H1 (cell line): ENCODE results near the gene CGNL1. TPM values are rescaled to one million over a fixed set of nuclear protein-coding genes. Genes with fewer than 3 reads are reported as not detected.

Experiments used
- CTCF ChIA-PET: fragments of 300-600 bp; sonication (Branson Sonifier 250); formaldehyde crosslinking; loops from one replicate; lab custom pipeline; 2021; ENCODE audit not compliant: partially characterized antibody; lab: Charles Lee
- POLR2A ChIA-PET: fragments of 300-600 bp; sonication (Branson Sonifier 250); formaldehyde crosslinking; loops from one replicate; lab custom pipeline; 2021; ENCODE audit warnings: inconsistent platforms; ENCODE audit not compliant: partially characterized antibody; lab: Charles Lee
- DNase-seq, 2 experiments: peaks; one replicate each; pipeline versions ENCODE4 v3.0.0 to v3.0.0-alpha.2; 2010 to 2022; ENCODE audit warnings: low spot score in 2 of 2, low read depth in 1 of 2, mixed read lengths in 1 of 2
- FAIRE-seq: peaks from 2 replicates; lab custom pipeline; 2011; peaks lifted over from hg19 to GRCh38; lab: Jason Lieb, UNC
- H2AFZ ChIP-seq: 2 replicates; pipeline ENCODE4 v1.8.1; 2012; ENCODE audit warnings: low read length, inconsistent platforms
- H2AK5ac ChIP-seq: 2 replicates; pipeline ENCODE4 v1.6.1; 2013; ENCODE audit warnings: low read depth, low read length
- H2BK120ac ChIP-seq: replicated peaks from 2 replicates; pipeline ENCODE3; 2013; ENCODE audit warnings: low read depth, low read length, inconsistent platforms
- H2BK12ac ChIP-seq: 2 replicates; pipeline ENCODE4 v1.6.1; 2013; ENCODE audit warnings: low read depth, low read length
- H2BK15ac ChIP-seq: 2 replicates; pipeline ENCODE4 v1.6.1; 2013; ENCODE audit warnings: low read length
- H2BK20ac ChIP-seq: 2 replicates; pipeline ENCODE4 v1.6.1; 2013; ENCODE audit warnings: low read length
- H2BK5ac ChIP-seq: 2 replicates; pipeline ENCODE4 v1.6.1; 2013; ENCODE audit warnings: low read depth, low read length
- H3K14ac ChIP-seq: 2 replicates; pipeline ENCODE4 v1.6.1; 2013; ENCODE audit warnings: inconsistent platforms; ENCODE audit not compliant: insufficient read length
- H3K18ac ChIP-seq: 2 replicates; pipeline ENCODE4 v1.6.1; 2013; ENCODE audit warnings: low read length; ENCODE audit errors: extremely low read depth
- H3K23ac ChIP-seq: 2 replicates; pipeline ENCODE4 v1.6.1; 2013; ENCODE audit warnings: inconsistent platforms; ENCODE audit not compliant: insufficient read length
- H3K23me2 ChIP-seq: 2 replicates; pipeline ENCODE4 v1.6.1; 2013; ENCODE audit warnings: low read depth, low read length
- H3K27ac ChIP-seq: 2 replicates; pipeline ENCODE4 v1.6.1; 2011; ENCODE audit warnings: low read depth, low read length, inconsistent platforms
- H3K27me3 ChIP-seq, 4 experiments: replicated peaks in 1 of 4; 1 replicate in 1 of 4; 2 replicates in 3 of 4; pipeline versions ENCODE4 v1.6.1 to v1.8.1; 2011 to 2013; ENCODE audit warnings: low read length in 3 of 4, mild to moderate bottlenecking in 3 of 4, inconsistent platforms in 2 of 4, mixed read lengths in 2 of 4, moderate library complexity in 1 of 4; ENCODE audit not compliant: control insufficient read depth in 3 of 4, insufficient read depth in 3 of 4; ENCODE audit errors: extremely low read depth in 1 of 4
- H3K36me3 ChIP-seq, 4 experiments: 2 replicates each; pipeline versions ENCODE4 v1.6.1 to v1.8.1; 2011 to 2013; ENCODE audit warnings: mild to moderate bottlenecking in 4 of 4, low read length in 3 of 4, moderate library complexity in 2 of 4, control low read depth in 1 of 4, inconsistent platforms in 1 of 4; ENCODE audit not compliant: insufficient read depth in 4 of 4, control insufficient read depth in 2 of 4
- H3K4ac ChIP-seq: replicated peaks from 2 replicates; pipeline ENCODE3; 2013; ENCODE audit warnings: low read length, low read depth, mixed read lengths, inconsistent platforms; ENCODE audit not compliant: insufficient read length
- H3K4me1 ChIP-seq, 4 experiments: replicated peaks in 1 of 4; 1 replicate in 1 of 4; 2 replicates in 3 of 4; pipeline versions ENCODE4 v1.6.1 to v1.8.1; 2011 to 2013; ENCODE audit warnings: low read length in 3 of 4, inconsistent platforms in 2 of 4, mixed read lengths in 1 of 4; ENCODE audit not compliant: insufficient read depth in 4 of 4, control insufficient read depth in 3 of 4
- H3K4me2 ChIP-seq, 2 experiments: 2 replicates each; pipeline versions ENCODE4 v1.6.1 to v1.8.1; 2011 to 2013; ENCODE audit warnings: low read depth in 2 of 2, low read length in 2 of 2, control low read depth in 1 of 2, inconsistent platforms in 1 of 2, mild to moderate bottlenecking in 1 of 2; ENCODE audit not compliant: insufficient read depth in 1 of 2
- H3K4me3 ChIP-seq, 4 experiments: fragments of 200-600, 300-600 bp in 1 of 4; sonication (generic), shearing (Covaris generic), sonication (Bioruptor Twin) in 1 of 4; 2 replicates each; pipeline versions ENCODE4 v1.5.1 to v1.8.1; 2011 to 2016; ENCODE audit warnings: low read length in 4 of 4, low read depth in 3 of 4, control low read depth in 2 of 4, inconsistent platforms in 2 of 4, mild to moderate bottlenecking in 2 of 4, mixed read lengths in 1 of 4, moderate library complexity in 1 of 4; ENCODE audit not compliant: insufficient read depth in 2 of 4; ENCODE audit errors: extremely low read depth in 1 of 4
- H3K56ac ChIP-seq: replicated peaks from 2 replicates; pipeline ENCODE3; 2013; ENCODE audit warnings: low read depth, mild to moderate bottlenecking, mixed read lengths, low read length, inconsistent platforms; ENCODE audit not compliant: insufficient read length
- H3K79me1 ChIP-seq: 2 replicates; pipeline ENCODE4 v1.6.1; 2013; ENCODE audit warnings: low read depth, low read length, control low read depth
- H3K79me2 ChIP-seq, 2 experiments: 2 replicates each; pipeline versions ENCODE4 v1.6.1 to v1.8.1; 2012 to 2013; ENCODE audit warnings: low read length in 2 of 2, mild to moderate bottlenecking in 2 of 2, inconsistent platforms in 1 of 2; ENCODE audit not compliant: insufficient read depth in 2 of 2, control insufficient read depth in 1 of 2
- H3K9ac ChIP-seq, 4 experiments: replicated peaks in 1 of 4; 1 replicate in 1 of 4; 2 replicates in 3 of 4; pipeline versions ENCODE4 v1.6.1 to v1.8.1; 2011 to 2013; ENCODE audit warnings: low read depth in 3 of 4, low read length in 3 of 4, control low read depth in 2 of 4, mild to moderate bottlenecking in 2 of 4, moderate library complexity in 2 of 4, inconsistent platforms in 1 of 4; ENCODE audit errors: extremely low read depth in 1 of 4
- H3K9me3 ChIP-seq, 2 experiments: 2 replicates each; pipeline versions ENCODE4 v1.6.1 to v1.8.1; 2012 to 2013; ENCODE audit warnings: mild to moderate bottlenecking in 2 of 2, moderate library complexity in 2 of 2, control low read depth in 1 of 2, inconsistent platforms in 1 of 2, low read depth in 1 of 2, low read length in 1 of 2, mixed read lengths in 1 of 2; ENCODE audit not compliant: insufficient read depth in 2 of 2
- H4K20me1 ChIP-seq, 2 experiments: replicated peaks in 1 of 2; 2 replicates each; pipeline versions ENCODE3 to v1.8.1; 2011 to 2013; ENCODE audit warnings: inconsistent platforms in 2 of 2, low read length in 2 of 2, mild to moderate bottlenecking in 1 of 2; ENCODE audit not compliant: insufficient read depth in 2 of 2, control insufficient read depth in 1 of 2
- H4K5ac ChIP-seq: 2 replicates; pipeline ENCODE4 v1.6.1; 2013; ENCODE audit warnings: low read length, low read depth, mixed read lengths, inconsistent platforms; ENCODE audit not compliant: insufficient read length
- H4K8ac ChIP-seq: 2 replicates; pipeline ENCODE4 v1.8.0; 2013; ENCODE audit warnings: mild to moderate bottlenecking, moderate library complexity, low read length, inconsistent platforms; ENCODE audit not compliant: insufficient read depth; ENCODE audit errors: extremely low read depth
- H4K91ac ChIP-seq: replicated peaks from 2 replicates; pipeline ENCODE3; 2013; ENCODE audit warnings: low read length, mixed read lengths, inconsistent platforms; ENCODE audit not compliant: insufficient read length
- BACH1 ChIP-seq: IDR thresholded peaks from 2 replicates; pipeline ENCODE4 v1.6.1; 2012; ENCODE audit warnings: low read length, improper control_type of control experiment
- CBX5 ChIP-seq: fragments of 300-800, 300-1000 bp; sonication (generic); IDR thresholded peaks from 2 replicates; pipeline ENCODE4 v1.7.1; 2016; ENCODE audit warnings: antibody characterized with exemption, low read length, low read depth
- CREB1 ChIP-seq: IDR thresholded peaks from 2 replicates; pipeline ENCODE4 v1.6.1; 2012; ENCODE audit warnings: inconsistent platforms
- GTF2F1 ChIP-seq: IDR thresholded peaks from 2 replicates; pipeline ENCODE4 v1.6.1; 2012; ENCODE audit warnings: low read depth, low read length, improper control_type of control experiment, borderline replicate concordance
- HDAC6 ChIP-seq: IDR thresholded peaks from one replicate; pipeline ENCODE4 v1.7.1; 2012; ENCODE audit warnings: low read depth, mild to moderate bottlenecking, inconsistent platforms, low read length, moderate library complexity
- JUND ChIP-seq: IDR thresholded peaks from 2 replicates; pipeline ENCODE4 v1.6.1; 2011; ENCODE audit warnings: mild to moderate bottlenecking, improper control_type of control experiment, low read length
- KDM4A ChIP-seq: IDR thresholded peaks from one replicate; pipeline ENCODE4 v1.7.1; 2012; ENCODE audit warnings: low read depth, mild to moderate bottlenecking, moderate library complexity, low read length, inconsistent platforms; ENCODE audit not compliant: severe bottlenecking
- RBBP5 ChIP-seq: IDR thresholded peaks from 2 replicates; pipeline ENCODE4 v1.7.1; 2012; ENCODE audit warnings: low read depth, mild to moderate bottlenecking, inconsistent platforms, low read length, moderate library complexity, borderline replicate concordance
- RNF2 ChIP-seq: fragments of 200-900, 300-1000 bp; sonication (generic); IDR thresholded peaks from 2 replicates; pipeline ENCODE4 v1.7.1; 2016; ENCODE audit warnings: borderline replicate concordance, low read depth, mild to moderate bottlenecking, antibody characterized with exemption, low read length; ENCODE audit not compliant: poor library complexity, severe bottlenecking; ENCODE audit errors: missing control alignments
- SP2 ChIP-seq: IDR thresholded peaks from 2 replicates; pipeline ENCODE4 v1.6.1; 2012; ENCODE audit warnings: mild to moderate bottlenecking, low read length, inconsistent platforms
- YY1 ChIP-seq: IDR thresholded peaks from 2 replicates; pipeline ENCODE4 v1.6.1; 2011; ENCODE audit warnings: low read depth, mild to moderate bottlenecking, low read length
- WGBS, 2 experiments: shearing (Covaris generic) in 1 of 2; methylation state at CpG; one replicate each; pipeline versions ENCODE4 v1.1.6 to v1.1.7; 2013 to 2015; ENCODE audit warnings: low lambda C conversion rate in 2 of 2, mixed read lengths in 2 of 2, inconsistent platforms in 1 of 2, low coverage in 1 of 2, missing lambda C conversion rate in 1 of 2; ENCODE audit not compliant: insufficient replicate concordance in 2 of 2, insufficient coverage in 1 of 2, insufficient read length in 1 of 2; ENCODE audit errors: extremely low coverage in 1 of 2, missing lambda C conversion rate in 1 of 2; 5-methylcytosine and 5-hydroxymethylcytosine counted together
- polyA plus RNA-seq, 7 experiments: library from polyadenylated mRNA; depleted of rRNA in 3 of 7; stranded (reverse) in 5 of 7; unstranded in 2 of 7; fragments of >200 nt in 5 of 7; fragments of 200-250 nt in 2 of 7; gene quantifications; 1 replicate in 5 of 7; 2 replicates in 1 of 7; 4 replicates in 1 of 7; pipeline versions ENCODE4 v1.2.1 to v1.2.3, GENCODE V29; 2011 to 2013; ENCODE audit warnings: missing spikeins in 2 of 7, mixed read lengths in 2 of 7
- total RNA-seq: library from RNA; stranded (reverse); fragmentation: NEBNext Ultra II Directional; extraction: Animal tissue kit (Norgen Biotek cat#: 25700); gene quantifications from 2 replicates; pipeline ENCODE4 v1.2.1, GENCODE V29; 2021

The CGNL1 gene
- total and polyA plus RNA-seq, 2 of the 8 experiments (the other 6 are each of a cell fraction or from before 2014, with no cell fraction given) = 21.8 to 75.6 TPM

DNA sequence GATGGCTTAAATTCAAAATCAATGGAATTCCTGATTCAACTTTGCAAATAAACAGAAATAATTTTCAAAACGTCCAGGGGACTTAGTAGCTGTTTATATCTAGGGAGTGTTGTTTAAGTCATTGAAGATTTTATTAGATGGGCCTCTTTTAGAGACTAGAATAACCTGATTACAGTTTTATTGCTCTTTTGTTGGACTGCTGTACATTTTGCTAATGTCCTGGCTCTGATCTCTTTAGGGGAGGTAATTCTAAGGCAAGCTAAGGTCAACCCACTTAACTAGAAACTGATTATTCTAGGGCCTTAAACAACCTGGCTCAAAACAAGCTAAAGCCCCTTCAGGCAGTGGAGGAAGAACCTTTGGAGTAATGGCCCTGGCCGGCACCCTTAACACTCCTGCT lies 153.4 kb downstream of the CGNL1 start:
- H3K9ac ChIP-seq = no peak overlapping the region
- POLR2A ChIA-PET = interaction anchor here (0.7 kb wide), 1 partner anchor 96 kb away, joined by 3 read pairs; no protein-coding TSS in a partner anchor
- TF ChIP-seq RBBP5 (no peak), KDM4A (no peak), GTF2F1 (no peak), SP2 (no peak), HDAC6 (no peak), RNF2 (no peak), BACH1 (no peak), CREB1 (no peak), CBX5 (no peak), YY1 (no peak), JUND (no peak)

More for the DNA sequence above, 153.4 kb downstream of the CGNL1 start:
- no peak overlapping the region for H4K8ac ChIP-seq
- H2BK15ac ChIP-seq = no peak overlapping the region
- H2BK5ac ChIP-seq = no peak overlapping the region
- no peak overlapping the region for H2AFZ ChIP-seq
- no peaks in the 10 kb centered on the region for H3K9me3 ChIP-seq
- CTCF ChIA-PET = interaction anchor here (0.7 to 6.5 kb wide), 20 partner anchors 7 to 383 kb away, joined by 3 to 302 read pairs (median 4); no protein-coding TSS in a partner anchor
- H3K4me1 ChIP-seq = peaks cover 0 to 5% (median 2%) of the 10 kb centered on the region in 4 experiments; a peak in 2 of 7 replicates
- no peak overlapping the region for H4K5ac ChIP-seq
- H3K27ac ChIP-seq = no peak overlapping the region
- no peaks in the 10 kb centered on the region for H3K79me1 ChIP-seq
- H3K56ac ChIP-seq = no peak overlapping the region
- no peak overlapping the region for H2BK12ac ChIP-seq
- H3K4me3 ChIP-seq = no peak overlapping the region
- H3K23me2 ChIP-seq = no peaks in the 10 kb centered on the region
- H3K36me3 ChIP-seq = peaks cover 10 to 56% (median 36%) of the 10 kb centered on the region in 4 experiments
- DNase-seq (no peak), FAIRE-seq (no peak)
- no peak overlapping the region for H3K14ac ChIP-seq
- H2BK120ac ChIP-seq = no peak overlapping the region
- H3K4me2 ChIP-seq = no peak overlapping the region
- no peak overlapping the region for H4K91ac ChIP-seq
- no peak overlapping the region for H3K23ac ChIP-seq
- H3K27me3 ChIP-seq = no peaks in the 10 kb centered on the region
- H3K79me2 ChIP-seq = no peaks in the 10 kb centered on the region
- H3K18ac ChIP-seq = no peak overlapping the region
- H3K4ac ChIP-seq = no peak overlapping the region
- no peak overlapping the region for H2AK5ac ChIP-seq
- WGBS, 2 experiments = 68% methylated on average over 2 of the region's 2 CpGs; no CpG with 5 or more reads in 1 of the 2 experiments
- H4K20me1 ChIP-seq = no peaks in the 10 kb centered on the region
- no peak overlapping the region for H2BK20ac ChIP-seq
